KMS-11 (cell line): ENCODE data around the gene NPAT.
A peak's percentile ranks its signal among the peaks of the same experiment; 100 is the strongest.

Experiments used
- H2AFZ ChIP-seq: fragments of 200-600 bp; sonication (generic); 2 replicates; pipeline ENCODE4 v1.6.1; 2016; ENCODE audit warnings: antibody characterized with exemption, mixed run types, low read depth
- H3K27ac ChIP-seq: fragments of 200-600 bp; sonication (generic); 2 replicates; pipeline ENCODE4 v1.6.1; 2016; ENCODE audit warnings: mild to moderate bottlenecking, mixed run types
- H3K27me3 ChIP-seq: fragments of 200-600 bp; sonication (generic); 2 replicates; pipeline ENCODE4 v1.6.1; 2017; ENCODE audit warnings: mild to moderate bottlenecking, low read depth, mixed run types, moderate library complexity; ENCODE audit not compliant: insufficient read depth
- H3K36me3 ChIP-seq: fragments of 200-600 bp; sonication (generic); 2 replicates; pipeline ENCODE4 v1.6.1; 2017; ENCODE audit warnings: mild to moderate bottlenecking, mixed run types; ENCODE audit not compliant: insufficient read depth
- H3K4me1 ChIP-seq: fragments of 200-600 bp; sonication (generic); 2 replicates; pipeline ENCODE4 v1.6.1; 2016; ENCODE audit warnings: mild to moderate bottlenecking, low read depth, mixed run types; ENCODE audit not compliant: poor library complexity, severe bottlenecking
- H3K4me2 ChIP-seq: fragments of 200-600 bp; sonication (generic); 2 replicates; pipeline ENCODE4 v1.7.0; 2016; ENCODE audit warnings: mild to moderate bottlenecking, mixed run types
- H3K4me3 ChIP-seq: fragments of 200-600 bp; sonication (generic); IDR thresholded peaks from 2 replicates; pipeline ENCODE4 v1.6.1; 2017; ENCODE audit warnings: low read depth, low read length, mixed read lengths; ENCODE audit not compliant: insufficient read depth
- H3K79me2 ChIP-seq: fragments of 200-600 bp; sonication (generic); 2 replicates; pipeline ENCODE4 v1.6.1; 2016; ENCODE audit warnings: low read depth, mixed run types; ENCODE audit not compliant: insufficient read depth
- H3K9ac ChIP-seq: fragments of 200-600 bp; sonication (generic); 2 replicates; pipeline ENCODE4 v1.6.1; 2016; ENCODE audit warnings: mild to moderate bottlenecking, mixed run types
- H4K20me1 ChIP-seq: fragments of 200-600 bp; sonication (generic); 2 replicates; pipeline ENCODE4 v1.6.1; 2016; ENCODE audit warnings: mild to moderate bottlenecking, mixed run types; ENCODE audit not compliant: insufficient read depth
- CTCF ChIP-seq: fragments of 200-600 bp; sonication (generic); conservative IDR thresholded peaks from 2 replicates; pipeline ENCODE4 v1.6.1; 2017; ENCODE audit warnings: low read depth, mild to moderate bottlenecking, antibody characterized with exemption, low read length, moderate library complexity, mixed read lengths

NPAT gene

GRCh38 chr11:108228251-108228650 lies 5.8 kb upstream of the NPAT start:
- Histone ChIP-seq H3K4me2 (no peak overlapping the region), H4K20me1 (no peaks in the 10 kb centered on the region), H2AFZ (no peak overlapping the region), H3K27me3 (no peaks in the 10 kb centered on the region), H3K27ac (no peak overlapping the region), H3K36me3 (no peaks in the 10 kb centered on the region), H3K9ac (no peak overlapping the region), H3K4me1 (peaks cover 18% of the 10 kb centered on the region), H3K79me2 (peaks cover 38% of the 10 kb centered on the region), H3K4me3 (no peak overlapping the region)
- TF ChIP-seq CTCF = no peak

- no peak overlapping the region for H3K4me3 ChIP-seq
- H3K4me2 ChIP-seq = no peak overlapping the region
- no peaks in the 10 kb centered on the region for H3K27me3 ChIP-seq
- peaks cover 18% of the 10 kb centered on the region for H3K4me1 ChIP-seq
- H3K36me3 ChIP-seq = no peaks in the 10 kb centered on the region
- no peak for TF ChIP-seq CTCF
- H3K79me2 ChIP-seq = peaks cover 46% of the 10 kb centered on the region
- no peak overlapping the region for H2AFZ ChIP-seq
- H3K9ac ChIP-seq = no peak overlapping the region
- no peak overlapping the region for H3K27ac ChIP-seq
- no peaks in the 10 kb centered on the region for H4K20me1 ChIP-seq
Observed at GRCh38 chr11:108226036-108226435, 3.6 kb upstream of the NPAT start.

- Histone ChIP-seq H3K27me3 (no peaks in the 10 kb centered on the region), H3K4me3 (no peak overlapping the region), H3K27ac (no peak overlapping the region), H3K4me1 (peaks cover 27% of the 10 kb centered on the region), H3K36me3 (no peaks in the 10 kb centered on the region), H3K9ac (no peak overlapping the region), H3K79me2 (peaks cover 55% of the 10 kb centered on the region), H2AFZ (no peak overlapping the region), H4K20me1 (no peaks in the 10 kb centered on the region), H3K4me2 (peak overlapping the region; percentile 92)
- TF ChIP-seq CTCF = no peak
Observed at GRCh38 chr11:108224911-108225786, 2.7 kb upstream of the NPAT start.

DNA sequence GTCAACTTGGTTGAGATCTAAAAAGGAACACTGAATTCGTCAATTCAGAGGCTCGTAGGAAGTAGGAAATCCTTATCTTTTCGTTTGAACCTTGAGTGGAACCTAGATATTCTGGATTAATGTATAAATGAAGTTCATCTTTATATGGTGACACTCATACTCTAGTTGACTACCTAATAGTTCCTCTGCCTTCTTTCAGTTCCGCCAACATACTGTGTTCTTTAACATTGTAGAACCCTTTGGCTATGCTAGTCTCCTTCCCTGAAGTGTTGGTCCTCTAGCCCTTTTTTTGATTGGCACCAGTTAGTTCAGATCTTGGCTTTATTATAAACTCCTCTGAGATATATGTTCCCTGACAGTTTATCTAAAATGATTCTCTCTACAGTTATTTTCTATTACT lies 1.9 kb upstream of the NPAT start:
- no peak for TF ChIP-seq CTCF
- Histone ChIP-seq H3K36me3 (no peaks in the 10 kb centered on the region), H3K27ac (peak overlapping the region; percentile 78; the same call in 1 of the 2 replicates), H3K79me2 (peaks cover 63% of the 10 kb centered on the region), H3K9ac (peak overlapping the region; percentile 70; the same call in 1 of the 2 replicates), H4K20me1 (no peaks in the 10 kb centered on the region), H3K27me3 (no peaks in the 10 kb centered on the region), H3K4me1 (peaks cover 32% of the 10 kb centered on the region), H3K4me2 (peak overlapping the region; percentile 92), H2AFZ (no peak overlapping the region), H3K4me3 (no peak overlapping the region)
